ENCODE measurements around the gene FAM193B. TPM values are rescaled to one million over a fixed set of nuclear protein-coding genes. Genes with fewer than 3 reads are reported as not detected.

The FAM193B gene
- total and polyA plus RNA-seq, 9 of the 15 experiments (the other 6 are each of a cell fraction or from before 2014, with no cell fraction given), result 4.4 to 76.4 (median 37.3) TPM

DNA sequence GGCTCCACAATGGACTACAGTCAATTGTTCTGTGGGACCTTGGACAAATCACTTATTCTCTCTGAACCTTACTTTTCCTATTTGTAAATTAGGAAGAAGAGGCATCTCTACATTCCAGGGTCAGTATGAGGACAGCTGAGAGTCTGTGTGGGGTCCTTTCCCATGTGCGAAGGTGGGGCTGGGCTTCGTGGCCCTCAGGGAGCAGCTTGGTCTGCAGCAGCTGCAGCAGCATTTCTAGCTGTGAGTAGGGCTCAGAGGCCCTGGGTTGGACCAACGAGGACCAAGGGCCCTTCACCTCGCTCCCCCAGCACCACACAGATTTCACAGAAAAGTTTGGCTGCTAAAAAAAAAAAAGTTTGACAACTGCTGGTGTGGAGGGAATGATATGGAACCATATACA is 28.2 kb downstream of the FAM193B start:
- no peak overlapping the region for H3K4me2 ChIP-seq (ENCODE audit: insufficient read depth, low read length)
- FAIRE-seq, result no peak
- BruUV-seq (replicated peaks), result no TSS peak
- no peak for ATAC-seq
- H3K27me3 ChIP-seq (ENCODE audit: control insufficient read depth in 2 of 2, insufficient read depth in 2 of 2, low read length in 2 of 2), result no peaks in the 10 kb centered on the region
- H4K20me1 ChIP-seq (replicated peaks; ENCODE audit: control insufficient read depth, insufficient read depth, low read length), result peaks cover 17% of the 10 kb centered on the region
- H3K27ac ChIP-seq (ENCODE audit: extremely low read depth, low read depth, low read length), result no peak overlapping the region
- CTCF ChIA-PET (ENCODE audit: low intra/inter-chr PET ratio), result interaction anchor here (0.6 to 0.7 kb wide), 2 partner anchors 11 to 36 kb away, joined by 3 read pairs; no protein-coding TSS in a partner anchor
- no peak for DNase-seq (ENCODE audit: extremely low read depth in 1 of 4, low spot score in 3 of 4)
- H3K9me3 ChIP-seq (replicated peaks; ENCODE audit: control insufficient read depth, insufficient read depth, low read depth, low read length), result no peaks in the 10 kb centered on the region
- no peak overlapping the region for H3K4me3 ChIP-seq
- POLR2A ChIA-PET, result interaction anchor here (0.7 to 2.0 kb wide), 2 partner anchors 12 to 19 kb away, joined by 3 to 5 read pairs; no protein-coding TSS in a partner anchor
- peak overlapping the region in 1 of 2 experiments; percentile 46; a peak in 1 of 4 replicates for H3K9ac ChIP-seq (ENCODE audit: insufficient read depth in 1 of 2, low read depth in 2 of 2, low read length in 2 of 2)
- H3K9me1 ChIP-seq (ENCODE audit: control insufficient read depth, insufficient read depth, low read length), result peaks cover 3% of the 10 kb centered on the region
- no peak overlapping the region for H2AFZ ChIP-seq (ENCODE audit: low read depth, low read length)
- in situ Hi-C loops (cut with MboI) (no loop called here), intact Hi-C loops (cut with micrococcal nuclease) (no loop called here)
- H3K36me3 ChIP-seq (ENCODE audit: control insufficient read depth, insufficient read depth, low read length), result peaks cover 87% of the 10 kb centered on the region
- no peaks in the 10 kb centered on the region for H3K79me2 ChIP-seq (ENCODE audit: control insufficient read depth, insufficient read depth, low read length)
- 91% methylated on average over 4 of the region's 4 CpGs for WGBS (ENCODE audit: insufficient coverage, low coverage, missing lambda C conversion rate)
- peaks cover 24 to 43% of the 10 kb centered on the region in 2 experiments for H3K4me1 ChIP-seq (replicated peaks in 1 of 2; ENCODE audit: control insufficient read depth in 2 of 2, insufficient read depth in 2 of 2, low read length in 2 of 2)
- TF ChIP-seq, protein P1, sequence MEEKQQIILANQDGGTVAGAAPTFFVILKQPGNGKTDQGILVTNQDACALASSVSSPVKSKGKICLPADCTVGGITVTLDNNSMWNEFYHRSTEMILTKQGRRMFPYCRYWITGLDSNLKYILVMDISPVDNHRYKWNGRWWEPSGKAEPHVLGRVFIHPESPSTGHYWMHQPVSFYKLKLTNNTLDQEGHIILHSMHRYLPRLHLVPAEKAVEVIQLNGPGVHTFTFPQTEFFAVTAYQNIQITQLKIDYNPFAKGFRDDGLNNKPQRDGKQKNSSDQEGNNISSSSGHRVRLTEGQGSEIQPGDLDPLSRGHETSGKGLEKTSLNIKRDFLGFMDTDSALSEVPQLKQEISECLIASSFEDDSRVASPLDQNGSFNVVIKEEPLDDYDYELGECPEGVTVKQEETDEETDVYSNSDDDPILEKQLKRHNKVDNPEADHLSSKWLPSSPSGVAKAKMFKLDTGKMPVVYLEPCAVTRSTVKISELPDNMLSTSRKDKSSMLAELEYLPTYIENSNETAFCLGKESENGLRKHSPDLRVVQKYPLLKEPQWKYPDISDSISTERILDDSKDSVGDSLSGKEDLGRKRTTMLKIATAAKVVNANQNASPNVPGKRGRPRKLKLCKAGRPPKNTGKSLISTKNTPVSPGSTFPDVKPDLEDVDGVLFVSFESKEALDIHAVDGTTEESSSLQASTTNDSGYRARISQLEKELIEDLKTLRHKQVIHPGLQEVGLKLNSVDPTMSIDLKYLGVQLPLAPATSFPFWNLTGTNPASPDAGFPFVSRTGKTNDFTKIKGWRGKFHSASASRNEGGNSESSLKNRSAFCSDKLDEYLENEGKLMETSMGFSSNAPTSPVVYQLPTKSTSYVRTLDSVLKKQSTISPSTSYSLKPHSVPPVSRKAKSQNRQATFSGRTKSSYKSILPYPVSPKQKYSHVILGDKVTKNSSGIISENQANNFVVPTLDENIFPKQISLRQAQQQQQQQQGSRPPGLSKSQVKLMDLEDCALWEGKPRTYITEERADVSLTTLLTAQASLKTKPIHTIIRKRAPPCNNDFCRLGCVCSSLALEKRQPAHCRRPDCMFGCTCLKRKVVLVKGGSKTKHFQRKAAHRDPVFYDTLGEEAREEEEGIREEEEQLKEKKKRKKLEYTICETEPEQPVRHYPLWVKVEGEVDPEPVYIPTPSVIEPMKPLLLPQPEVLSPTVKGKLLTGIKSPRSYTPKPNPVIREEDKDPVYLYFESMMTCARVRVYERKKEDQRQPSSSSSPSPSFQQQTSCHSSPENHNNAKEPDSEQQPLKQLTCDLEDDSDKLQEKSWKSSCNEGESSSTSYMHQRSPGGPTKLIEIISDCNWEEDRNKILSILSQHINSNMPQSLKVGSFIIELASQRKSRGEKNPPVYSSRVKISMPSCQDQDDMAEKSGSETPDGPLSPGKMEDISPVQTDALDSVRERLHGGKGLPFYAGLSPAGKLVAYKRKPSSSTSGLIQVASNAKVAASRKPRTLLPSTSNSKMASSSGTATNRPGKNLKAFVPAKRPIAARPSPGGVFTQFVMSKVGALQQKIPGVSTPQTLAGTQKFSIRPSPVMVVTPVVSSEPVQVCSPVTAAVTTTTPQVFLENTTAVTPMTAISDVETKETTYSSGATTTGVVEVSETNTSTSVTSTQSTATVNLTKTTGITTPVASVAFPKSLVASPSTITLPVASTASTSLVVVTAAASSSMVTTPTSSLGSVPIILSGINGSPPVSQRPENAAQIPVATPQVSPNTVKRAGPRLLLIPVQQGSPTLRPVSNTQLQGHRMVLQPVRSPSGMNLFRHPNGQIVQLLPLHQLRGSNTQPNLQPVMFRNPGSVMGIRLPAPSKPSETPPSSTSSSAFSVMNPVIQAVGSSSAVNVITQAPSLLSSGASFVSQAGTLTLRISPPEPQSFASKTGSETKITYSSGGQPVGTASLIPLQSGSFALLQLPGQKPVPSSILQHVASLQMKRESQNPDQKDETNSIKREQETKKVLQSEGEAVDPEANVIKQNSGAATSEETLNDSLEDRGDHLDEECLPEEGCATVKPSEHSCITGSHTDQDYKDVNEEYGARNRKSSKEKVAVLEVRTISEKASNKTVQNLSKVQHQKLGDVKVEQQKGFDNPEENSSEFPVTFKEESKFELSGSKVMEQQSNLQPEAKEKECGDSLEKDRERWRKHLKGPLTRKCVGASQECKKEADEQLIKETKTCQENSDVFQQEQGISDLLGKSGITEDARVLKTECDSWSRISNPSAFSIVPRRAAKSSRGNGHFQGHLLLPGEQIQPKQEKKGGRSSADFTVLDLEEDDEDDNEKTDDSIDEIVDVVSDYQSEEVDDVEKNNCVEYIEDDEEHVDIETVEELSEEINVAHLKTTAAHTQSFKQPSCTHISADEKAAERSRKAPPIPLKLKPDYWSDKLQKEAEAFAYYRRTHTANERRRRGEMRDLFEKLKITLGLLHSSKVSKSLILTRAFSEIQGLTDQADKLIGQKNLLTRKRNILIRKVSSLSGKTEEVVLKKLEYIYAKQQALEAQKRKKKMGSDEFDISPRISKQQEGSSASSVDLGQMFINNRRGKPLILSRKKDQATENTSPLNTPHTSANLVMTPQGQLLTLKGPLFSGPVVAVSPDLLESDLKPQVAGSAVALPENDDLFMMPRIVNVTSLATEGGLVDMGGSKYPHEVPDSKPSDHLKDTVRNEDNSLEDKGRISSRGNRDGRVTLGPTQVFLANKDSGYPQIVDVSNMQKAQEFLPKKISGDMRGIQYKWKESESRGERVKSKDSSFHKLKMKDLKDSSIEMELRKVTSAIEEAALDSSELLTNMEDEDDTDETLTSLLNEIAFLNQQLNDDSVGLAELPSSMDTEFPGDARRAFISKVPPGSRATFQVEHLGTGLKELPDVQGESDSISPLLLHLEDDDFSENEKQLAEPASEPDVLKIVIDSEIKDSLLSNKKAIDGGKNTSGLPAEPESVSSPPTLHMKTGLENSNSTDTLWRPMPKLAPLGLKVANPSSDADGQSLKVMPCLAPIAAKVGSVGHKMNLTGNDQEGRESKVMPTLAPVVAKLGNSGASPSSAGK (IDR thresholded peaks at IDR 0.05), result no peak
- TF ChIP-seq PCBP1 (IDR thresholded peaks at IDR 0.05; ENCODE audit: low read depth, low read length, poor library complexity, severe bottlenecking) (no peak), TRIM28 (IDR thresholded peaks at IDR 0.05) (no peak), SREBF1 (IDR thresholded peaks at IDR 0.05; ENCODE audit: borderline replicate concordance, low read depth, low read length) (no peak), L3MBTL2 (IDR thresholded peaks at IDR 0.05) (no peak)
- TF ChIP-seq, protein P2, sequence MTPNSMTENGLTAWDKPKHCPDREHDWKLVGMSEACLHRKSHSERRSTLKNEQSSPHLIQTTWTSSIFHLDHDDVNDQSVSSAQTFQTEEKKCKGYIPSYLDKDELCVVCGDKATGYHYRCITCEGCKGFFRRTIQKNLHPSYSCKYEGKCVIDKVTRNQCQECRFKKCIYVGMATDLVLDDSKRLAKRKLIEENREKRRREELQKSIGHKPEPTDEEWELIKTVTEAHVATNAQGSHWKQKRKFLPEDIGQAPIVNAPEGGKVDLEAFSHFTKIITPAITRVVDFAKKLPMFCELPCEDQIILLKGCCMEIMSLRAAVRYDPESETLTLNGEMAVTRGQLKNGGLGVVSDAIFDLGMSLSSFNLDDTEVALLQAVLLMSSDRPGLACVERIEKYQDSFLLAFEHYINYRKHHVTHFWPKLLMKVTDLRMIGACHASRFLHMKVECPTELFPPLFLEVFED (CRISPR knock-in tag; conservative IDR thresholded peaks at IDR 0.05), result no peak

Measured in K562 (cell line).